GM21576 (cell line): Measurements from ENCODE around the gene MTCL1.

Source experiments
- ATAC-seq: cut with Tn5 transposase; IDR thresholded peaks from one replicate; pipeline ENCODE4 v1.9.1; 2021; ENCODE audit warnings: mild to moderate bottlenecking, moderate library complexity; ENCODE audit not compliant: unreplicated experiment

The MTCL1 gene

GRCh38 chr18:8854962-8855361 is 149.6 kb downstream of the MTCL1 start:
- no peak for ATAC-seq

GRCh38 chr18:8856212-8856611 is 150.9 kb downstream of the MTCL1 start:
- ATAC-seq: no peak

DNA sequence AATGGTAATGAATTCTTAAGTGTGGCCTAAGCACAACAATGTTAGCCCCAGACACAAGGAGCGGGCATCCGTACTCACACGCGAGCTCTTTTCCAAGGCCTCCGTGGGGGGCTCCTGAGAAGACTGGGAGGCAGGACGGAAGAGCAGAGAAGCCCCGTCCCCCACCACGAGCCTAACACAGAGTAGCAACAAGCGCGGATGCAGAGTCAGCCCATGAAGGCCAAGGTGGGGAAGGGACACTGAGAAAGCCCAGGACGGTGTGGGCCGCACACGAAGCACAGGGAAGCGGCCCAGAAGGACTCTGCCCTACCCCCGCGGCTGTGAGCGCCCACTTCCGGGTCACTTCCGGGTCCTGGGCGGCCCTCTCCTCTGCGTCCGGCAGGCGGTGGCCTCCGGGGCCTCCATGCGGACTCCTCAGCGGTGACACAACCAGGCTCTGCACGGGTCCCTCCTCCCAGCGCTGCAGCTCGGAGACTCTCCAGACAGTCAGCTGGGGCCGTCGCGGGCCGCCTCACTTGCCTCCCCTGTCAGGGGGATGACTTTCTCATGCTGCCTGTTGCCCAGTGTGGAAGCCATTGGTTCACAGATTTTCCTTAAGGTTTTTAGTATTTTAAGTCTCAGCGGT is 151.5 kb downstream of the MTCL1 start:
- ATAC-seq: no peak

GRCh38 chr18:8857806-8858205 is 152.4 kb downstream of the MTCL1 start:
- no peak for ATAC-seq

DNA sequence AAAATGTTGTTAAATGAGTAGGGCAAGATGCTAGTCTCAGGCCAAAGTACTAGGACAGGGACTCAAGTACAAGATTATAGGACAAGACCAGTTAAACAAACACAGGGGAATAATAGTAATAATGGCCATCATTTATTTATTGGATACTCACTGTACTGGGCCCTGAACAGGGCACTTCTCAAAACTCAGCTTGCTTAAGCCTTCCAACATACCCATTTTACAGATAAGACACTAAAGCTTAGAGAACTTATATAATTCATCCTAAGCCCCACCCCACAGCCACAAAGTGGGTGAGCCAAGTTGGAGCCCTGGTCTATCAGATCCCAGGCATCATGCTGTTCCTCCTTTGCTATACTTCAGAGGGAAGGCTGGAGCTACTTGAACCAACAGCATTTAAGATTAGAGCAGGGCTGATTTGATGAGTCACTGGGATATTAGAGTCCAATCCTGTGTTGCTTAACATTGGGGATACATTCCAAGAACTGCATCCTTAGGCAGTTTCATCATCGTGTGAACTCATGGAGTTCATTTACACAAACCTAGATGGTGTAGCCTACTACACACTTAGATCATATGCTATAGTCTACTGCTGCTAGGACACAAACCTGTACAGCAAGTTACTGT is 153.6 kb downstream of the MTCL1 start:
- ATAC-seq: no peak

DNA sequence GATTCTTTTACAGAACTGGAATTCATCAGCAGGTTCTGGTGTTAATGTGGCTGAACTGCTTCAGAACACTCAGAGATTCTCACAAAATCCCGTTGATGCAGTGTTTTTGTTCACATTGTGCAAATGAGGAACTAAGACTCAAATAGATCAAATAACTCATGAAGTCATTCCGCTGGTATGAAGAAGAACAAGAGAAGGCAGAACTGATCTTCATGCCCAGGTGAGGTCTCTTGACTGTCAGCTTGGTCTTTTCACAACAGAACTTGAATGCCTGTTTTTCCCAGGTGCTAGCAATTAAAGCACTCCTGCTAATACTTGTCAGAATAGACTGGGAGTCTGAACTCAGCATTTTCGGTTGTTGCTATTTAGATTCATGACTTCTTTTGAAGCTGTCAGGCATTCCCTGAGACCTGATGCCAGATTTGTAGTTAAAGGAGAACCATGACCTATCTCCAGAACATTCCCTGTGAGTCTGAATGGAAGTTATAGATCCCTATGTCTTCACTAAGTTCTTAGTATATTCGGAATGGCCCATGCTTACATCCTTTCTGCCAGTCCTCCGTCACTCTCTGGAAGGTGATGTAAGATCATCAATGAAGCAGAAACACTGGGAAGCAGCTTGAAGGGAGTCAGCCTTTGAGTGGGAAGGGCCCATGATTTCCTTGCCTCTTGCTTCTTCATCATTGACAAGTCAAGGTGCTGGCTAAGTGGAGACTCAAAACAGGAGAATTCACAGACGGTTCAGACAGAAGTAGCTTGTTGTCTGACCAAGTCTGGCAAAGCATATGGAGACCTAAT is 155.7 kb downstream of the MTCL1 start:
- no peak for ATAC-seq

DNA sequence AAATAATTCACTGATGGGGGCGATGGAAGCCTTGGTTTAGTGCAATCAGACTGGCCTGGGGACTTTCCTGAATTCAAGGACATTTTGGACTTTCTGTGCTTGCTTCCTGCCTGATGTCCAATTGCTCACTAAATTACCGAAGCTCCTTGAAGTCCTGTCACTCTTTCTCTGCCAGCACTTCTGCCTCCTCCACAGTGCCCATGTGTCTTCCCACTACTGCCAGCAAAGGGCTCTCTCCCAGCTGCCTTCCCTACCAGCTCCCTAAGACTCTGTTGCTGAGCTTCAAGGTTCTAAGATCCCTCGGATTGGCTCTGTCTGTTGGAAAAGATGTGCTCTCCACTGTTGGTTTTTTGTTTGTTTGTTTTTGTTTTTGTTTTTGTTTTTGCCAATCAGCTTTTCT is 158.1 kb downstream of the MTCL1 start:
- ATAC-seq: no peak

GRCh38 chr18:8865934-8866333 is 160.6 kb downstream of the MTCL1 start:
- ATAC-seq: no peak

DNA sequence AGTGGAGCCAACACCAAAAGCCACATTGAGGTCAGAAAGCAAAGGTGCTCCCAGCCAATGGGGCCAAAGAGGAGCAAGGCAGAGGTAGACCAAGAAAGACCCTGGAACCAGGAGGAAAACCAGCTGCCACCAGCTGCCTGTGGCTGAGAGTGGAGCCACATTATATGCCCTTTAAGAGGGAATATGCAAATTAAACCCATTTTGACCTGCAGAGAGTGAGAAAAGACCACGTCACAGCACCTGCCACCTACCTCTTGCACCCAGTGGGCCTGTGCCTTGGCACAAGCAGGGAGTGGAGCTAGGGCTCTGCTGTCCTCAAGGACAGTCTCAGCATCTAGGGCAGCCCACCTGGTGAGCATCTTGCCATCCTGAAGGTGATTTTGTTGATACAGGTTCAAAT is 161.3 kb downstream of the MTCL1 start:
- ATAC-seq: no peak

DNA sequence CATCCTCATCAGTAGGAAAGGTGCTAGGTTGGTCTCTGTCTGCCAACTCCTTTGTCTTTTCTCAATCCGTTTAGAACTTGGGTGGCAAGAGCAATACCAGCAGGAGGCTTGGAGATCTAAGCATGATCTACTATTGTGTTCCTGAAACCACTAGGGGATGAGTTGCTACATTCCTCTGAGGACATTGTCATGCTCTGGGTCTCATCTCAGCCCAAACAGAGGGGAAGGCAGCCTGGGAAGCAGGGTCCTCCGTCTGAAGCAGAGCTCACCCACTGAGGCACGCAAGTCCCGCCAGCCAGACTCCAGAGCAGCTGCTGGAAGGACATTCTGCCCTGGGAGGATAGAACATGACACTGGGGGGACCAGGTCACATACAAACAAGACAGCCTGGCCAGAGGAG is 162.9 kb downstream of the MTCL1 start:
- ATAC-seq: no peak

DNA sequence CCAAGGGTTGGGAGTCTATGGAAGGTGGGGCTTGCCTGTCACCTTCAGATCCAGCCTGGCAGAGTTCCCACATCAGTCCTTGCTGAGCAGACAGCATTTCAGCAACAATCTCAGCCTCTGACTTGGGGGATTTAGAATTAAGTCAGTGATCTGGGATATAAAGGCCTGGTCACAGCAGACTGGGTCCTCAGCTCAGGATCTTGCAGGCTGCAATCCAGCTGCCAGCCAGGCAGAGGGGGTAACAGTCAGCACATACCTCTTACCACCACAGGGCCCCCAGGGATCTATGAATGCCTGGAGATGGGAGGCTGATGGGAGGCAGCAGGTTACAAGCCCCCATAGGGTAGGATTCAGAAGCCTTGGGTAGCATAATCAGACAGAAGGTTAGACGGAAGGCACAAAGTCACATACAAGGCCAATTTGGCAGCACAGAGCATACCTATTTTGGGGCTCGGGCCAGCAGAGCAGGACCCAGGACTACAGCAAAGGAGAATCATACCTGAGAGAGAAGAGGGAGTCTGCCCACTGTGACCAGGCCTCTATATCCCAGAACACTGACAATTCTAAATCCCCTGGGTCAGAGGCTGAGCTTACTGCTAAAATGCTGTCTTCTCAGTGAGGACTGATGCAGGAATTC is 163.5 kb downstream of the MTCL1 start:
- no peak for ATAC-seq

DNA sequence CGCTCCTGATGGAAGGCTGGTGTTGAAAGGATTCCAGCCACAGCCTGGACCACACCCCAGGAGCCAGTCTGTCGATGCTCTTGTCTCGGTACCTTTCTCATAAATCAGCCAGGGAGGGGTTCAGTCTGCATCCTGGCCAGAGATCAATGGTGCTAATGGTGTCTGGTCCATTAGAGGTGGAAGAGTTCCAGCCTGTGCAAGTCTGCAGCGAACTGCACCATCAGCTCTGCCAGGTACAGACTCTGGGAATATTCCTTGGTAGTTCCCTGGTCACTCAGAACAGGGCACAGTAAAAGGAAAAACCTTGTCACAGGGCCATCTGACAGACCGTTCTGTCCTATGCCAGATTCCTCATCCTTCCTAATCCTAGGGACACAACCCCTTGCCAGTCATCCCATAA is 164.3 kb downstream of the MTCL1 start:
- ATAC-seq: no peak

- no peak for ATAC-seq
Measured at GRCh38 chr18:8870528-8870927, 165.2 kb downstream of the MTCL1 start.

GRCh38 chr18:8871489-8871888 is 166.1 kb downstream of the MTCL1 start:
- ATAC-seq: no peak

DNA sequence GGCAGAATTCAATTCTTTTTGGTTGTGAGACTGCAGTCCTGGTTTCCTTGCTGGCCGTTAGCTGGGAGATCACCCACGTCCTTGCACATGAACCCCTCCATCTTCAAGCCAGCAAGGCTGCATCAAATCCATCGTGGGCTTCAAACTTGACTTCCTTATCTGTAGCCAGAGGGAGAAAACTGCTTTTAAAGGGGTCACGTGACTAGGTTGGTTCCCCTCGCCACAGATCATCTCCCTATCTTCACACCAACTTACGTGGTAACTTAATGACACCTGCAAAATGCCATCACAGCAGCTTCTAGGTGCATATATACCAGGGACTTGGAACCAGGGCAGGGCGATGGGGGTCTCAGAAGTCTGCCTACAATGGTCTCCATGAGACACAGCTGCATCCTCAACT is 169.5 kb downstream of the MTCL1 start:
- no peak for ATAC-seq

DNA sequence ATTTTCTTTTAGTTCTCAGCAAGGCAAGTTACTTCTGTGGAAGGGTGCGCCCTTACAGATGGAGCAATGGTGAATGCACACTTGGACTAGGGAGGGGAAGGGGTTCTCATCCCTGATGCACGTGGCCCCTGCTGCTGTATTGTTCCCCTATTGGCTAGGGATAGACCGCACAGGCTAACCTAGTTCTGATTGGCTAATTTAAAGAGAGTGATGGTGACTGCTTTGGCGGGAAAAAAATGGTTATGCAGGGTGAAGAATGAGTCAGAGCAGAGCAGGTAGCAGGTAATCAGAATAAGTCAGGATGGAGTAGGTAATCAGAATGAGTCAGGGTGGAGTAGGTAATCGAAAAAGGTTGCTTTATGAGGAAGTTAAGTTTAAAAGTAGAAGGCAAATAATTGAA is 171.5 kb downstream of the MTCL1 start:
- ATAC-seq: no peak

DNA sequence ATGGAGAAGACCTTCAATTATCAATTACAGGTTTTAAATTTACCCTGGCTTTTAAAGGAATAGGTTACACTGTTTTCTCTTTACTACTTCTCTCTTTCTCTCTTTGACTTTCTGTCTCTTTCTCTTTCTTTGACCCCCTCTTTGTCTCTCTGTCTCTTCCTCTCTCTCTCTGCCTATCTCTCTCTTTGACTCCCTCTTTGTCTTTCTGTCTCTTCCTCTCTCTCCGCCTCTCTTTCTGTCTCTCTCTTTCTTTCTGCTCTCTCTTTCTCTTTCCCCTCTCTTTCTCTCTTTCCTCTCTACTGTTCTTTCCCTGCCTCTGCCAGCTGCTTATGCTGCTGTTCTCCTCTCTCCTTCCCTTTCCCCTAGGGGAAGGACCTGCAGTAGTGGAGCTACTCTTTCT is 175.7 kb downstream of the MTCL1 start:
- no peak for ATAC-seq
